Stimulated activated CD8-positive, alpha-beta memory T cell treated with anti-CD3 and anti-CD28 coated beads, Interleukin-7, amount 100 ng/mL, for 1 hour (primary cell): ENCODE results near the gene KDM3B.

ENCODE experiments used
- DNase-seq, 2 donors: peaks; one replicate each; pipeline ENCODE4 v3.0.0-alpha.2; 2020; ENCODE audit warnings: low read depth in 2 of 2

Gene KDM3B

DNA sequence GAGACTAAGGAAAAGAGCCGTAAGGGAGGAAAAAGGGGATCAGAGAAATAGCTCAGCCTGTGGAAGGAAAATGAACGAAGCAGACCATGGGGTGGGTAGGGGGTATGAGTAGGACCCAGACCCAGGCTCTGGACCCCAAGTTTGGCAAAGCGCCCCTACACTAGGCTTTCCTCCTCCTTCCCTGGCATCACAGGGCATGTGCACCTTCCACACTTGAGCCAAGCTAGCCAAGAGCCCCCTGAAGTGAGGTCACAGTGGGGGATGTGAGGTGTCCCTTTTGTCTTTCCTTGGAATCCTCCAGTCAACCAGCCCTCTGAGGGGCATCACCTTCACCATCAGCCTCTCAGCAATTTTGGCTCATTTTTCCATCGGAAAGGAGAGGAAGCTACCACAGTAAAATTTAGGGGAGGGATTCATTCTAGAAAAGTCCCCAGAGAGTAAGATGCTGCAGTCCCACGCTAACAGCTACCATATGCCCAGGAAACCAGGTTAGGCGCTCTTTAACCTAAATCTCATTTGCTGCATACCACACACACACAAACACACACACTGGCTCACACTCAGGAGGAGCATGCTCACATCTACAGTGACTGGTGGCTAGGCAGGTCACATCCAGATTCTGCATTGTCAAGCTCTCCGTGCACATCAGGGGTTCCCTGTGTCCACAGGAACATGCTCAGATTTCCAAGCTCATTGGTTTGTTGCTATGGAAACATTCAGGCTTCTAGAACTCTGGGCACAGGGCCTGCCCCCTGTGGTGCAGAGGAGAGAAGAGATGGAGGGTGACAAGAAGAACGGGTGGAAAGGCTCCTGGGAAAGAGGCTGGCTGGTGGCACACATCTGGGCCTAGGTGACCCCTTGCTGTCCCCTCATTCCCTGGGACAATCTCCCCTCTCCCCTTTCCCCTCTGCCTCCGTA, 96.3 kb downstream of the KDM3B start:
- no peak for DNase-seq

DNA sequence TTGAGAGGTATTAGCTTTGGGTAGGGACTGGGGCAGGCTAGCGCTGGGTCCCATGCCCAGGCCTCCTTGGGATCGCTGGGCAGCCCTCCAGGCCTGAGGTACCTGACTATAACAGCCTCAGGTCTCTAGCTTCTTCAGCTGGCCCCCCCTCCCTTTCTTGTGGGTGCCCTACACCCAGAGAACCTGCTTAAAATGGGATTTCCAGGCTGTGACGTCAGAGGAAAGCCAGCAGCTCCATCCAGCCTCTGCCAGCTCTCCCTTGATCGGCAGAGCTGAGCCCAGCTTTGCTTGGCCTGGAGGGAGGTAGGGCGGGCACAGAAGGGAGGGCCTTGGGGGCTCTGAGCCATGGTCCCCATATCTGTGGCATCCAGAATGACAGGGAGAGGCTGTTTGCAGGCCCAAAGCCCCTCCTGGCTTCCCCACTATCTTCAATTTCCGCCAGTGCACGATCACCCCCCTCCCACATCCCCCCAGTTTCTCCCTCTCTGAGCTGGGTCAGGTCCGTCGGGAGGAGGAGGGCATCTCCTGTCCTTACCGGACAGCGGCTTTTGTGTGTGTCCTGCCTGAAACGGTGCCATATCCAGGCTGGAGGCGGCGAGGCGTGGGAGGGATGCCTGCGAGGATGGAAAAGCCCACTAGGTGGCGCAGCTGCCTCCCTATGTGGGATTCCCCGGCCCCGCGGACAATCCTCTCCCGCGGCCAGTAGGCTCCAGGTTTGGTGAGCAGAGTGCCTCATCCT, 97.2 kb downstream of the KDM3B start:
- DNase-seq, result peak; percentile 53 to 59

DNA sequence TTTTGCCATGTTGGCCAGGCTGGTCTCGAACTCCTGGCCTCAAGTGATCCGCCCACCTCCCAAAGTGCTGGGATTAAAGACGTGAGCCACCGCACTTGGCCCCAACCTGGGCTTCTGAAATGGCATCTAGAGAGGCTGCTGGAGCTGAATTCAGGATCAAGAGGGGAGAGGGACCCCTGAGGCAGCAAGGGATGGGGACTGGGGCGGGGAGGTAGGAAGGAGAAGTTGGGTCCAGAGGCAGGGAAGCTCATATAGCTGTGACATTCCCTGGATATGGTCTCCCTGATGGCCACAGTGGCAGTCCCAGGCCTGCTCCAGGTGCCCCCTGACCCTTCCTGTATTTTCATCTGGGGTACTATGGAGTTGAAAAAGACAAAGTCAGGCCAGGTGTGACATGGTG, 98.5 kb downstream of the KDM3B start:
- no peak for DNase-seq

DNA sequence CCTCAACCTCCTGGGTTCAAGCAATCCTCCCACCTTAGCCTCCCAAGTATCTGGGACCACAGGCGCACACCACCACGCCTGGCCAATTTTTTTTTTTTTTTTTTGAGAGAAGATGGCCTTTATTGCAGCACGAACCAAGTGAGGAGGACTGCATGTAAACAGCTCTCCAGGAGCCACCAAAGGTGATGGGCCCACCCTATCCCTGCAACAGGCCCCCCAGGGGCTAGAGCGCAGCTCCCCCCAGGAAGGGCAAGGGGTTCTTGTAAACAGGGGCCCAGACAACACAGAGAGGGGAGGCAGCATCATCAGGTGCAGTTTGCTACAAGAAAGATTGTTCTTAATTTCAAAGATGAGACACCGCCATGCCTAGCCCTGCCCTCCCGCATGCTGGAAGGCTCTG, 100.2 kb downstream of the KDM3B start:
- DNase-seq, result no peak

DNA sequence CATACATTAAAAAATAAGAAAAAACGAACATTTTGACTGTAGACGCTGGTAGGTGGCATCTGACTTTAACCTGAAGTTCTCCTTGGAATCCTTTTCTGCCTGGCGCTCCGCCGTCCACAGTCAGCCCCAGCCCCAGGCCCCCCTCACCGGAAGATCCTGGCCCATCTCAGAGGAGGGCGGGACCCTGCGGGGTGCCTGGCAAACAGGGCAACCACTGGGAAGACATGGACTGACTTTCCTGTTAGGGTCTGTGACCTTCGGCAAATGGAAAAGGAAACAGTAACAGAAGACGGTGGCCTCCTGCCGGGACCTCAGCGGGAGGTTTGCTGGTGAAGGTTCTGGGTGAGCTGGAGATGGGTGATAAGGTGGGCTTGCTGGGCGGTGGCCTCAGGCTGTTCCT, 101.1 kb downstream of the KDM3B start:
- DNase-seq, result no peak

DNA sequence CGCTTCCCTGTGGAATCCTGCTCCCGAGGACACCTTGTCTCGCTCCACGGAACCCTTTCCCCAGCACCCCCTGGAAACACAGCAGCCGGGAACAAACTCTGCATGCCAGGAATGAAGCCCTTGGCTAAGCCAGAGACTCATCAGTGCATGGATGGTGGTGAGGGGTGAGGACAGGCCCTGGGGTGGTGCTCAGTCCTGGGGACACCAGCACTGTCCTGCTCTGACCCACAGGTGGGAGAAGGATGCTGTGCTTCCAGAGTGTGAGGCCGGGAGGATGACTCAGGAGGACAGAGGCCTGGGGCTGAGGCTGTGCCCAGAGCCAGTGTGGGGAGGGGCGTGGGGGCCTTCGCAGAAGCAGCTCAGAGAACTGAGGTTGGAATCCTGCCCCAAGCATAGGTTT, 101.6 kb downstream of the KDM3B start:
- DNase-seq, result no peak

DNA sequence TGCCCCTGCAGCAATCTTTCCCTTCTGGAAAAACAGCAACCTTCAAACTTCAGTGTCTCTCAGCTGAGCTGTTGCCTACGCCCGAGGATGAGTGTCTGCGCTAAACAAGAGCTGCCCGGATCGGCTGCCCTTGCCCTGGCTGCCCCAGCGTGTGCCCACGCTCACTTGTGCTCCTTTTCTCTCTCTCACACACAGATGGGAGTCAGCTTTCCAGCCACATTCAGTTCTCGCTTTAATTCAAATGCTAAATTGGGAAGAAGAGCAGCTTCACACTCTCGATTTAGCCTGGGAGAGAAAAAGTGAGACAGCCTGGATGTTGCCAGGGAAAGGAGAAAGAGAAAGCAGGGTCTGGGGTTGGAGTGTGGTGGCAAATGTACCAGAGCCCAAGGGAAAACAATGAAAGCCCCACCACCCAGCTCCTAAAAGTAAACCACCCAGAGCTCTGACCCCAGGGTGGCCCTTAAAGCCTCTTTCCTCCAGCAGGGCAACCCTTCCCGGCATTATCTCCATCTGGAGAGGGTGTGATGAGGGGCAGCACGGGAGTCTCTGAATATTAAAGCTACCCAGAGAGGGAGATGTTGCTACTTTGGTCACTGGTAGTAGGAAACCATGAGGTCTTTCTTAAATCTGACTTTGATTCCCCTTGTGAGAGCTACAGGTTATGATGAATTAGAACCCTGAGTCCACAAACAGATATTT, 102.9 kb downstream of the KDM3B start:
- DNase-seq, result no peak

DNA sequence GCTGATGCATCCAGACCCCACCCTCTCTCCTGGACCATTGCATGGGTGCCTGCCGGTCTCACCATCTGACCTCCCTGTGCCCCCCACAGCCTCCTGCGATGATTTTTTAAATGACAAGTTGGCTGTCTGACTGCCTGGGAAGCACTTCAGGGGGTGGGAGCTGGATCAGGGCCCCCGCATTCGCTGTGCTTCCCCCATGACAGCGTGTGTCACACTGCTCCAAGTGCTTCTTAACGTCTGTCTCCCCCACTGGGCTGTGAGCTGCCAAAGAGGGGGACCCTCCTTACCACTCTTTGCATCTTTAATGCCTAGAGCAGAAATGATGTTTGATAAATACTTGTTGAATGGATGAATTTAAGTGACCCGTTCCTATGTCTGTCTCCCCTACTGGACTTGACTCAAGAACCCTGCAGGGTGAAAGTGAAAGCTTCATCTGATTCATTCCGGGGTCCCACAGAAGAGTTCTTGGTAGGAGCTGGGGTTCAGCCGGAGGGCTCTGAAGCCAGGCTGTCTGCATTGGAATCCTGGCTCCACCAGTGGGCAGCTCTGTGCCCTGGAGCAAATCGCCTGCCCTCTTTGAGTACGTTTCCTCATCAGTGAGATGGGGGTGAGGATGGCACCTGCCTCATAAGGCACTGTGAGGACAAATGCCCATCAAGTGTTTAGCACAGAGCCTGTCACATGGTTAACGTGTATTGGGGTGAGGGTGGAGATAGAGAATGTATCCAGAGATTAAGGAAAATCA, 105.2 kb downstream of the KDM3B start:
- no peak for DNase-seq

DNA sequence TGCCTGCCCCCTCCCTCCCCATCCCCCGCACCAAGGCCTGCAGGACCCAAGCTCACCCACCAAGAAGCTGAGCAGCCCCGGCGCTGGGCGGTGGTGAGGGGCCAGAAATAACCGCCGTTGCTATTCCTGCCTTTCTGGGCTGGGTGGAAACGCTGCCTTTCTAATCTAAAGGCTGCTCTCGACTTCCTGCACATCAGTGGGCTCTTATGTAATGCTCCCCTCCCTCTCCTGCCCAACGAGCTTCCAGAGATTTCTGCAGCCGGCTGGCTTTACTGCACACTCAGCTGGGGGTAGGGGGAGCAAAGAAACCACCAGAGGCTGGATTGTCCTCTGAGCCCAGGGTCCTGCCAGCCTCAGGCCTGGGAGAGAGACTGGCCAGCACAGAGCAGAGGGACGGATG, 105.9 kb downstream of the KDM3B start:
- DNase-seq, result no peak

DNA sequence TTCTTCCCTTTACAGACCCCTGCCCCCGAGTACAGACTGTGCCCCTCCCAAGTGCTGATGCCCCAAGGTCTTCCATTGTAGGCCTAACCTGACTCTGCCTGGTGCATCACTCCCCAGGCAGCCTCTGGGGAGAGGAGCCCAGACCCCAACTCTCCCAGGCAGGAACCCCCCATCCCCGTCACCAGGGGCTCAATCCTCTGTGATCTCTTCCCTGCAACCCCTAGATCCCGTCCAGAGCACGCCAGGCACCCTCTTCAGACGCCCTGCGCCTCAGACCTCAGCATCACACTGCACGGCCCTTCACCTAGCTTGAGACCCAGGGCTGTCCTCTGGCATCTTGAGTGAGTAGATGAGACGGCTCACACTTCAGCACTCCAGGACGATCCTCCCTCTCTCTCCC, 106.4 kb downstream of the KDM3B start:
- no peak for DNase-seq

DNA sequence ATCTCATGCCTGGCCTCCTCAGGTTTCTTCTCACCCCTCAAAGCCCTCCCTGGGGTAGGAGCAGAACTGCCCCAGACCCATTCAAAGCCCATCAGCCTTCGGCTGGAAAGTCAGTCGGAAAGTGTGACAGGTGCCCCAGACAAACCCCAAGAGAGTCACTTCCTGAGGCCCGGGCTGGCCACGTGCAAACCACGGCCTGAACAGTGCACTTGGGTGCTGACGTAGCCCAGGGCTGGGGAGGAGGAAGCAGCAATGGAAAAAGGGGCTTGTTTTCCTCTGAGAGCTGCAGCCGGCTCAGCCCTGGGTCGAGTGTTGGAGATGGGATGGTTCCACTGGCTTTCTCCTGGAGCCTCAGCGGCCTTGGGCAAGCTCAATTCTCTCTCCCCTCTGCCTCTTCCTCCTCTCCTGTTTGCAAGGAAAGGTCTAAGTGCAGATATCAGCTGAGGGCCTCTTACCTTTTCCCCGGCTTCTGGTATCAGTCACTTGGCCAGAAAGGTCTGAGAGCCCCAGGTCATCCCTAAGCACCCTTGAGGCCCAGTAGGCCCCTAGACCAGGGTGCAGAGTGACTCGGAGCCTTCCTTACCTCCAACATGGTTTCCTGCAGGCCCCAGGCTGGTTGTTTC, 106.9 kb downstream of the KDM3B start:
- peak; percentile 72 for DNase-seq

DNA sequence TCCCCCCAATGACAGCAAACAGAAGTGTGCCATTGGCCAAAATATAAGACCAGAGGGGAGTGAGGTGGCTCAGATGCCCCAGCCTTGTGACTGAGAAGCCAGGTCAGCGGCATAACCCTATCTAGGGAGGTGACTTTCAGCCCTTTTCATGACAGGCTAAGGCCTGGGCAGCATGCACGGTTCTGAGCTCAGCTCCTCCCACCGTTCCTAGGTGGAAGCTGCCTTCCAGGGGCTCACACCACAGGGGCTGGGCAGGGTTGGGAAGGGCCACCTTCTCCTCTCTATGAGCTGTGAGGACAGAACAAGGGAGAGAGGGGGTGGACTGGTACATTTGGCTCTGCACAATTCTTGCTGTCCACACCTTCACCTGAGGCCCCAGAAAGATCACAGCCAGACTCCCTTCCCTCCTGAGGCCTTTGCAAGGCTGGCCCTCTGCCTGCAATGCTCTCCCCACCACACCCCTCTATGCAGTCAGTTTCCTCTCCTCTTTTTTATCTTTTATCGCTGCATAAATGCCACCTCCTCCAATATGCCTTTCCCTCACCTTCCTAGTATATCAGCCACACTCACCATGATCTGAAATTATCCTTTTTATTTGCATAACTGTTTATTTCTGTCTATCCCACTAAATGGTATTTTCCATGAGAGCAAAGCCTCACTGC, 107.7 kb downstream of the KDM3B start:
- DNase-seq, result no peak

DNA sequence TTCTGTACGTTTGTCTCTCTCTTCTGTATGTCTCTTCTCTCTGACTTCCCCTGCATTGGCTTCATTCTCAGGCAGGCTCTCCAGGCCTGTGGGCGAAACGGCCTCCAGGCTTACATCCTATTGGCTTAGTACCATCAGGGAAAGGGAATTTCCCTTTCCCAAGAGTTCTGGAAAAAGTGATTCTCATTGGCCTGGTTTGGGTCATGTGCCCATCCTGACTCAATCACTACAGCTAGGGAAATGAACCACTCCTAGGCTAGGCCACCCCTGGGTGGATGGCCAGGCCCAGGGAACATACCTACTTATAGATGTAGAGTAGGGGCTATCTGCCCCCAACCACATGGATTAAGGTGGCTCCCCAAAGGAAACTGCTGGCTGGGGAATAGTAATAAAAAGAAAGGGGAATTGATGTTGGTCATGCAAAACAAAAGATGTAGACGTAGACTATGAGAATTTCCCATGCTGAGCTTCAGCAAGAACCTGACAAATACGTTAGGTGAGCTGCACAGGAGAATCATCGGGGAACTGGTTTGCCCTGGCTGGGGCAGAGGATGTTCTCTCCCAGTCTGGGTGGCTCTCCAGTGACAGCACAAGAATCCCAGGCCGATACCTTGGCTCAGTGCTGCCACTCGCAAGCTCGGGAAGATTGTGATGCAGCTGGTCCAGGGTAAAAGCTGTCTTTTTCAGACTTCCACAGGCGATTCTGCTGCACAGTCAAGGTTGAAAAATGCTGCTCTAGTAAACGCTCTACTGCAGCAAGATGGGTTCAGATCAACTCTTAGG, 109.0 kb downstream of the KDM3B start:
- no peak for DNase-seq

DNA sequence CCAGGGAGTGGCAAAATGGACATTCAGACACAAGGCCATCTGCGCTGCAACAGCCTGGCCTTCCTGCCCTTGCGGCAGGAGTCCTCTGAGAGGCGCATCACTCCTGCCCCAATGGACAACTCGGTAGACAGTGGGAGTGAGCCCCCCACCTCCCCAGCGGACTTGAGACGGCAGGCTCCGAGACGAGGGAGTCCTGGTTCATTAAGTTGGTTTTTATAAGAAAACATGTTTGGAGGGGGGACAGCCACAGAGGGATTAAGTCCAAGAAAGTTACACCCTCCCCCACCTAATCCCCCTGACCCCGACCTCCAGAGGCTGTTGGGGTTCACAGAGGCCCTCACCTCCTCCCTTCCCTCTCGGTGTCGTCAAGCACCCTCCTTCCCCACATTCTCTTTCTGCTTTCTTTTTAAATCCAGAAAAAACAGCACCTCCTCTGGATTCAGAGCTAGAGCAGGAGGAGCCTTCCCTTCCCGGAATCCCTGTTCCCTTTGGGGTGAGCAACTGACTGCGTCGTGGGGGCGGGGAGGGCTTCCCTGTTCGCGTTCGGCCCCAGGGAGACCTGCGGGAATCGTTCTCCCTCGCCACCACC, 111.0 kb downstream of the KDM3B start:
- DNase-seq, result no peak

DNA sequence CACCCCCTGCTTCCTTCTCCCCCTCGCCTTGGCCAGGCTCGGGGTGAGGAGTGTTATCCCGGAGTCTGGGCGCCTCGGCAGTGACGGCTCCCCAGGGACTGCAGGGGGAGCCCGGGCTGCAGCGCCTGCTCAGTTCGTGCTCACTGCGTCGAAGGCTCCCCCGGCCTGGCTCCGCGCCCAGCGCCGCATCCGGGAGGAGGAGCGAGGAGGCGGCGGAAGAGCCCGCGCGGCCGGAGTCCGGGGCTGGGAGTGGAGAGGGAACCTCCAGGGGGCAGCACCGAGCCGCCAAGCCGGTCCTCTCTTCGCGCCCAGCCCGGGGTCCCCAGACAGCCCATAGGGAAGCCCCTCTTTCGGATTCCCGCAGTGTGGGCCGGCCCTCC, 111.5 kb downstream of the KDM3B start:
- peak; percentile 78 to 81 for DNase-seq

DNA sequence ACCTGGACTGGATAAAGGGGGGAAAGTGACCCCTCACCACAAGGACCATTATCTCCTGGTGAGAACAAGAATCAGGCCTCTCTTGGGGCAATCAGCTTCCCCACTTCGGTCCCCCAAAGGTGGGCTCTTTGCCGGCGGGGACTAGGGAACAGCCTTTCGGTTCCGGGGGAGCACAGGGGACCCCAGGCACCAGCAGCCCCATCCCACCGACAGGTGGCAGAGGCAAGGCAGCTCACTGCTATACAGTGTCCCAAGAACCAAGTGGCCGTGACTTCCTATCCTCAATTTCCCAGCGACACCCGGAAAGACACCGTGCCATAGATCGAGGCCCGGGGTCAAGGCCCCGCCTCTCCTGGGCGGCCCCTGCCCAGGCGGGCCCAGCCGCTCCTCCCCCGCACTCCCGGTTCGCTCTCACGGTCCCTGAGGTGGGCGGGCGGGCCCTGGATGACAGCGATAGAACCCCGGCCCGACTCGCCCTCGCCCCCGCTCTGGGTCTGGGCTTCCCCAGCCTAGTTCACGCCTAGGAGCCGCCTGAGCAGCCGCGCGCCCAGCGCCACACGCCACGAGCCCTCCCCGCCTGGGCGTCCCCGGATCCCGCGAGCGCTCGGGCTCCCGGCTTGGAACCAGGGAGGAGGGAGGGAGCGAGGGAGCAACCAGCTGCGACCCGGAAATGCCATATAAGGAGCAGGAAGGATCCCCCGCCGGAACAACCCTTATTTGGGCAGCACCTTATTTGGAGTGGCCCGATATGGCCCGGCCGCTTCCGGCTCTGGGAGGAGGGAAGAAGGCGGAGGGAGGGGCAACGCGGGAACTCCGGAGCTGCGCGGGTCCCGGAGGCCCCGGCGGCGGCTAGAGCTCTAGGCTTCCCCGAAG, 112.1 kb downstream of the KDM3B start:
- peak; percentile 88 to 89 for DNase-seq

DNA sequence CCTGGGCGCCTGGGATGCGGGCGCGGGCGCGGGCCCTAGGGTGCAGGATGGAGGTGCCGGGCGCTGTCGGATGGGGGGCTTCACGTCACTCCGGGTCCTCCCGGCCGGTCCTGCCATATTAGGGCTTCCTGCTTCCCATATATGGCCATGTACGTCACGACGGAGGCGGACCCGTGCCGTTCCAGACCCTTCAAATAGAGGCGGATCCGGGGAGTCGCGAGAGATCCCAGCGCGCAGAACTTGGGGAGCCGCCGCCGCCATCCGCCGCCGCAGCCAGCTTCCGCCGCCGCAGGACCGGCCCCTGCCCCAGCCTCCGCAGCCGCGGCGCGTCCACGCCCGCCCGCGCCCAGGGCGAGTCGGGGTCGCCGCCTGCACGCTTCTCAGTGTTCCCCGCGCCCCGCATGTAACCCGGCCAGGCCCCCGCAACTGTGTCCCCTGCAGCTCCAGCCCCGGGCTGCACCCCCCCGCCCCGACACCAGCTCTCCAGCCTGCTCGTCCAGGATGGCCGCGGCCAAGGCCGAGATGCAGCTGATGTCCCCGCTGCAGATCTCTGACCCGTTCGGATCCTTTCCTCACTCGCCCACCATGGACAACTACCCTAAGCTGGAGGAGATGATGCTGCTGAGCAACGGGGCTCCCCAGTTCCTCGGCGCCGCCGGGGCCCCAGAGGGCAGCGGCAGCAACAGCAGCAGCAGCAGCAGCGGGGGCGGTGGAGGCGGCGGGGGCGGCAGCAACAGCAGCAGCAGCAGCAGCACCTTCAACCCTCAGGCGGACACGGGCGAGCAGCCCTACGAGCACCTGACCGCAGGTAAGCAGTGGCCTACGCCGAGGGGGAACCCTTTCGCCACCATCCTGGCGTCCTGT, 113.0 kb downstream of the KDM3B start, which contains the start of gene EGR1:
Gene EGR1, plus strand, starts transcription at position 219 of the 864 bp plus-strand sequence. Its CDS starts 283 bp downstream, at position 502.
- peak; percentile 87 to 90 for DNase-seq
